A673 (cell line): Measurements from ENCODE around the gene TRIM71. TPM values are rescaled to one million over a fixed set of nuclear protein-coding genes. Genes with fewer than 3 reads are reported as not detected.
"Not testable (repeated sequence)": the region's sequence is repeated elsewhere in the genome, so short reads cannot be mapped to it uniquely, and the experiment has no call there.

ENCODE experiments used
- BruUV-seq: library from RNA; stranded (reverse); fragments of 400-500 nt; replicated peaks from 2 replicates; lab custom pipeline; 2021; lab: Mats Ljungman, UMichigan
- CTCF ChIA-PET: fragments of 300-600 bp; sonication (Branson Sonifier 250); formaldehyde crosslinking; loops from one replicate; lab custom pipeline; 2022; ENCODE audit warnings: antibody characterized with exemption; lab: Charles Lee
- POLR2A ChIA-PET: fragments of 300-600 bp; sonication (Branson Sonifier 250); formaldehyde crosslinking; loops from one replicate; lab custom pipeline; 2022; ENCODE audit warnings: antibody characterized with exemption; ENCODE audit not compliant: low non-redundant PET; lab: Charles Lee
- DNase-seq: peaks from one replicate; pipeline ENCODE4 v3.0.0-alpha.2; 2015; ENCODE audit warnings: low spot score
- H3K27ac ChIP-seq: fragments of 200-600 bp; sonication (generic); 2 replicates; pipeline ENCODE4 v1.5.1; 2016; ENCODE audit warnings: mixed run types, low read depth, mild to moderate bottlenecking, mixed read lengths, antibody characterized with exemption, low read length; ENCODE audit not compliant: poor library complexity, severe bottlenecking
- H3K27me3 ChIP-seq: fragments of 200-600 bp; sonication (generic); replicated peaks from 2 replicates; pipeline ENCODE4 v1.6.1; 2017; ENCODE audit warnings: mixed run types, low read depth, mild to moderate bottlenecking, mixed read lengths, antibody characterized with exemption, low read length; ENCODE audit not compliant: insufficient read depth, poor library complexity
- H3K36me3 ChIP-seq: fragments of 200-600 bp; sonication (generic); 2 replicates; pipeline ENCODE4 v1.6.1; 2016; ENCODE audit warnings: mixed run types, mild to moderate bottlenecking, mixed read lengths, antibody characterized with exemption, low read length; ENCODE audit not compliant: insufficient read depth, poor library complexity, severe bottlenecking
- H3K4me1 ChIP-seq: fragments of 200-600 bp; sonication (generic); 2 replicates; pipeline ENCODE4 v1.6.1; 2017; ENCODE audit warnings: mixed run types, mild to moderate bottlenecking, mixed read lengths, antibody characterized with exemption, low read length; ENCODE audit not compliant: insufficient read depth, poor library complexity, severe bottlenecking
- H3K4me3 ChIP-seq: fragments of 200-600 bp; sonication (generic); 2 replicates; pipeline ENCODE4 v1.5.1; 2016; ENCODE audit warnings: low read depth, mixed run types, mild to moderate bottlenecking, mixed read lengths, low read length; ENCODE audit not compliant: poor library complexity, severe bottlenecking
- H3K9me3 ChIP-seq: fragments of 200-600 bp; sonication (generic); 2 replicates; pipeline ENCODE4 v1.6.1; 2016; ENCODE audit warnings: mixed run types, low read depth, mild to moderate bottlenecking, mixed read lengths, antibody characterized with exemption, low read length; ENCODE audit not compliant: poor library complexity, severe bottlenecking
- EZH2 ChIP-seq: fragments of 200-600 bp; sonication (generic); IDR thresholded peaks from 2 replicates; pipeline ENCODE4 v1.6.1; 2017; ENCODE audit warnings: borderline replicate concordance, low read depth, mild to moderate bottlenecking, mixed read lengths, antibody characterized with exemption, low read length; ENCODE audit not compliant: poor library complexity, severe bottlenecking
- intact Hi-C: fragments of 100-400 bp; cut with micrococcal nuclease; formaldehyde crosslinking; loops from one replicate; pipeline ENCODE4 v1.10.0; 2022; ENCODE audit not compliant: unreplicated experiment
- total RNA-seq: library from RNA; stranded (reverse); gene quantifications from 2 replicates; pipeline ENCODE4 v1.2.3, GENCODE V29; 2021
- TF ChIP-seq, protein P1 (sequence below): fragments of 300-800, 200-600 bp; sonication (generic); conservative IDR thresholded peaks from 2 replicates; pipeline ENCODE4 v1.5.1; 2017; ENCODE audit warnings: low read depth, mild to moderate bottlenecking, antibody characterized with exemption, low read length, moderate library complexity, mixed read lengths

Gene TRIM71
- total RNA-seq, 1 experiment from 2014 or later, result 0.30 TPM

DNA sequence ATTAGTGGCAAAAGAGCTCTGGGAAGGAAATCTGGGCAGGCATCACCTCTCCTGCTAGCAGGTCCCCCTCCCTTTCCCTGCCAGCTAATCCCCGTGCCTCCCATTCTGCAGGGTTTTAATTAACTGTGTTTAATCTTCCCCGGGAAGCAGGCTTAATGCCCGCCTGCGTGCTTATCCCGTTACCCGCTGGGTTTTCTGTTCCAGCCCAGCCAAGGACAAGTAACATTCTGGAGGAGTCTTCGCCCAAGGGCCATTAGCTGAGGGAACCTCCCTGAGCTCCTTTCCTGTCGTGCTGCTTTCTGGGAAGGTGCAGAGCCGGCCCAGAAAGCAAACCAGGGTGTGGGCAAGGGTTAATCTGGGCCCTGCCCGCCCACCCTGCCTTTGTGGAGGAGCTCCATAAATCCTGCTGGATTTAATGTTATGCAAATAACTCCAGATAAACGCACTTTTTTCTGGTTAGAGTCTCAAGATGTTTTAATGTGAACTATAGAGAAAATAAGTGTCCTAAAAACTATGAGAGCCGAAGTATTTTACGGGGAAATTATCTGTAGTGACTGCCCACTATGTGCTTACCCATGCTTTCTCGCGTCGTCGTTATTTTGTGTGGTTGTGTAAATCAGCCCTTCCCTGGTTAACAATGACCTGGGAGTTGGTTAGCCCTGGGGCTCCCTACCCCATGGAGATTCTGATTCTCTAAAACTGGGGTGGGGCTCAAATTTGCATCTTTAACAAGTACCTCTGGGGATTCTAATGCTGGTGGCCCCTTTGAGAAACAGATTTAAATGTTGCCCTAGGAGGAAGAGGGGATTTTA is 25.9 kb downstream of the TRIM71 start:
- H3K36me3 ChIP-seq, result no peaks in the 10 kb centered on the region
- TF ChIP-seq, protein P1, sequence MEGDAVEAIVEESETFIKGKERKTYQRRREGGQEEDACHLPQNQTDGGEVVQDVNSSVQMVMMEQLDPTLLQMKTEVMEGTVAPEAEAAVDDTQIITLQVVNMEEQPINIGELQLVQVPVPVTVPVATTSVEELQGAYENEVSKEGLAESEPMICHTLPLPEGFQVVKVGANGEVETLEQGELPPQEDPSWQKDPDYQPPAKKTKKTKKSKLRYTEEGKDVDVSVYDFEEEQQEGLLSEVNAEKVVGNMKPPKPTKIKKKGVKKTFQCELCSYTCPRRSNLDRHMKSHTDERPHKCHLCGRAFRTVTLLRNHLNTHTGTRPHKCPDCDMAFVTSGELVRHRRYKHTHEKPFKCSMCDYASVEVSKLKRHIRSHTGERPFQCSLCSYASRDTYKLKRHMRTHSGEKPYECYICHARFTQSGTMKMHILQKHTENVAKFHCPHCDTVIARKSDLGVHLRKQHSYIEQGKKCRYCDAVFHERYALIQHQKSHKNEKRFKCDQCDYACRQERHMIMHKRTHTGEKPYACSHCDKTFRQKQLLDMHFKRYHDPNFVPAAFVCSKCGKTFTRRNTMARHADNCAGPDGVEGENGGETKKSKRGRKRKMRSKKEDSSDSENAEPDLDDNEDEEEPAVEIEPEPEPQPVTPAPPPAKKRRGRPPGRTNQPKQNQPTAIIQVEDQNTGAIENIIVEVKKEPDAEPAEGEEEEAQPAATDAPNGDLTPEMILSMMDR, result no peak
- TF ChIP-seq EZH2, result no peak
- CTCF ChIA-PET, result no interaction called here
- peak; percentile 96 for DNase-seq
- H3K9me3 ChIP-seq, result no peaks in the 10 kb centered on the region
- peaks cover 34% of the 10 kb centered on the region for H3K4me1 ChIP-seq
- H3K4me3 ChIP-seq, result no peak overlapping the region
- no peaks in the 10 kb centered on the region for H3K27me3 ChIP-seq
- POLR2A ChIA-PET, result no interaction called here
- BruUV-seq, result no TSS peak
- intact Hi-C loops, result no loop called here
- peak overlapping the region; percentile 80 for H3K27ac ChIP-seq

DNA sequence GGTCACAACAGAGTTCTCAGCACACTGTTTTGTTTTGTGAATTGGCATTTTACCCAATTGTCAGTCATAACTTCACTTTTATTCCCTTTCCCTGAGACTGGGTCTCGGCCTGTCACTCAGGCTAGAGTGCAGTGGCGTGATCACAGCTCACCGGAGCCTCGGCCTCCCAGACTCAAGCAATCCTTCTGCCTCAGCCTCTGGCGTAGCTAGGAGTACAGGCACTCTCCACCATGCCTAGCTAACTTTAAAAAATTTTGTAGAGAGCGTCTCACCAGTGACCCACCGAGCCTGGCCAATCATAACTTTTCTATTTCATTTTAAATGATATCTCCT is 26.5 kb downstream of the TRIM71 start:
- ChIA-PET CTCF (no interaction called here), POLR2A (no interaction called here)
- H3K9me3 ChIP-seq, result no peaks in the 10 kb centered on the region
- H3K36me3 ChIP-seq, result no peaks in the 10 kb centered on the region
- peaks cover 34% of the 10 kb centered on the region for H3K4me1 ChIP-seq
- H3K27ac ChIP-seq, result peak overlapping the region; percentile 80
- H3K27me3 ChIP-seq, result no peaks in the 10 kb centered on the region
- TF ChIP-seq, protein P1, result no peak
- TF ChIP-seq EZH2, result no peak
- BruUV-seq, result no TSS peak
- intact Hi-C loops, result no loop called here
- no peak for DNase-seq
- H3K4me3 ChIP-seq, result no peak overlapping the region

- ChIA-PET CTCF (no interaction called here), POLR2A (interaction anchor here (0.6 kb wide), 1 partner anchor 858 kb away, joined by 3 read pairs; no protein-coding TSS in a partner anchor)
- intact Hi-C loops, result no loop called here
- H3K27me3 ChIP-seq, result no peaks in the 10 kb centered on the region
- no peak overlapping the region for H3K4me3 ChIP-seq
- TF ChIP-seq EZH2, result no peak
- TF ChIP-seq, protein P1, result no peak
- H3K27ac ChIP-seq, result no peak overlapping the region
- peaks cover 34% of the 10 kb centered on the region for H3K4me1 ChIP-seq
- DNase-seq, result no peak
- H3K36me3 ChIP-seq, result no peaks in the 10 kb centered on the region
- no TSS peak for BruUV-seq
- no peaks in the 10 kb centered on the region for H3K9me3 ChIP-seq
Measured at GRCh38 chr3:32844914-32845313, 27.1 kb downstream of the TRIM71 start.

- BruUV-seq, H3K4me3 ChIP-seq, H3K36me3 ChIP-seq, H3K27ac ChIP-seq, intact Hi-C loops, H3K9me3 ChIP-seq, POLR2A ChIA-PET, DNase-seq, H3K27me3 ChIP-seq: not testable (repeated sequence)
- CTCF ChIA-PET, result interaction anchor here (0.7 kb wide), 1 partner anchor 69 kb away, joined by 3 read pairs; no protein-coding TSS in a partner anchor
- H3K4me1 ChIP-seq, result peaks cover 34% of the 10 kb centered on the region
Measured at GRCh38 chr3:32845546-32845945, 27.7 kb downstream of the TRIM71 start.

DNA sequence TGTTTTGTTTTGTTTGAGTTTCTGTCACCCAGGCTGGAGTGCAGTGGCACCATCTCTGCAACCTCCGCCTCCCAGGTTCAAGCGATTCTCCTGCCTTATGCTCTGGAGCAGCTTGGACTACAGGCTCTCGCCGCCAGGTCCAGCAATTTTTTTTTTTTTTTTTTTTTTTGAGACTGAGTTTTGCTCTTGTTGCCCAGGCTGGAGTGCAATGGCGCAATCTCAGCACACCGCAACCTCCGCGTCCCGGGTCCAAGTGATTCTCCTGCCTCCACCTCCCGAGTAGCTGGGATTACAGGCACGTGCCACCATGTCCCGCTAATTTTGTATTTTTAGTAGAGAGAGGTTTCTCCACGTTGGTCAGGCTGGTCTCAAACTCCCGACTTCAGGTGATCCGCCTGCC is 29.2 kb downstream of the TRIM71 start:
- H3K4me3 ChIP-seq, H3K27ac ChIP-seq, DNase-seq, CTCF ChIA-PET, intact Hi-C loops, POLR2A ChIA-PET, BruUV-seq, H3K9me3 ChIP-seq, H3K27me3 ChIP-seq, H3K36me3 ChIP-seq: not testable (repeated sequence)
- peaks cover 31% of the 10 kb centered on the region for H3K4me1 ChIP-seq
